Erythroblast (primary cell): Measurements from ENCODE around the gene OPALIN.
"Not testable (repeated sequence)": the region's sequence is repeated elsewhere in the genome, so short reads cannot be mapped to it uniquely, and the experiment has no call there.

Experiments used
- DNase-seq, 2 experiments: peaks; one replicate each; lab custom pipeline; 2025; lab: John Stamatoyannopoulos, UW
- GATA1 ChIP-seq: IDR thresholded peaks from 2 replicates; pipeline ENCODE4 v1.6.1; 2011; ENCODE audit warnings: low read depth, mild to moderate bottlenecking, control low read depth, low read length, moderate library complexity
- POLR2A ChIP-seq: IDR thresholded peaks from 2 replicates; pipeline ENCODE4 v1.6.1; 2011; ENCODE audit warnings: mild to moderate bottlenecking, low read length

OPALIN gene

GRCh38 chr10:96309628-96310320, 49.0 kb downstream of the OPALIN start:
- no peak for DNase-seq
- TF ChIP-seq GATA1 (no peak), POLR2A (no peak)

- not testable (repeated sequence) for DNase-seq
These were observed 49.9 kb downstream of the OPALIN start for GRCh38 chr10:96308854-96309253.

GRCh38 chr10:96306516-96306915, 52.3 kb downstream of the OPALIN start:
- no peak for TF ChIP-seq GATA1
- no peak for TF ChIP-seq POLR2A
- DNase-seq = no peak

GRCh38 chr10:96305019-96305418, 53.8 kb downstream of the OPALIN start:
- TF ChIP-seq GATA1 (no peak), POLR2A (no peak)
- DNase-seq = no peak

- TF ChIP-seq GATA1 = no peak
- no peak for TF ChIP-seq POLR2A
- DNase-seq = no peak
These were observed 54.6 kb downstream of the OPALIN start, which contains the start of gene DNTT for GRCh38 chr10:96304230-96304629. Gene DNTT, plus strand, starts transcription at chr10:96304434. Its CDS starts 64 bp downstream, at chr10:96304498.

GRCh38 chr10:96301616-96302015, 57.2 kb downstream of the OPALIN start:
- no peak for DNase-seq
- no peak for TF ChIP-seq GATA1
- no peak for TF ChIP-seq POLR2A

- DNase-seq = no peak
- TF ChIP-seq GATA1 (no peak), POLR2A (no peak)
These were observed 59.4 kb downstream of the OPALIN start for GRCh38 chr10:96299383-96299782.

GRCh38 chr10:96298362-96298761, 60.4 kb downstream of the OPALIN start:
- no peak for TF ChIP-seq POLR2A
- TF ChIP-seq GATA1 = no peak
- no peak for DNase-seq

- TF ChIP-seq POLR2A = no peak
- TF ChIP-seq GATA1 = no peak
- no peak for DNase-seq
These were observed 61.3 kb downstream of the OPALIN start for GRCh38 chr10:96297486-96297885.

- no peak for TF ChIP-seq POLR2A
- no peak for TF ChIP-seq GATA1
- DNase-seq = no peak
These were observed 63.3 kb downstream of the OPALIN start for GRCh38 chr10:96295475-96295874.
